Neuronal stem cell (in vitro differentiated cells): ENCODE measurements around the gene TGFBR2. TPM values are rescaled to one million over a fixed set of nuclear protein-coding genes. Genes with fewer than 3 reads are reported as not detected.
A peak's percentile ranks its signal among the peaks of the same experiment; 100 is the strongest.

Experiments
- DNase-seq: peaks from one replicate; pipeline ENCODE4 v3.0.0-alpha.2; 2013; ENCODE audit warnings: low spot score
- H2AFZ ChIP-seq: one replicate; pipeline ENCODE4 v1.6.1; 2013; ENCODE audit warnings: mild to moderate bottlenecking, low read length, inconsistent platforms
- H2AK5ac ChIP-seq: 2 replicates; pipeline ENCODE4 v1.6.1; 2013; ENCODE audit warnings: low read depth, mild to moderate bottlenecking, inconsistent platforms, low read length, moderate library complexity, mixed read lengths
- H2BK120ac ChIP-seq: 2 replicates; pipeline ENCODE4 v1.6.1; 2013; ENCODE audit warnings: low read depth, mild to moderate bottlenecking, inconsistent platforms, low read length, moderate library complexity, mixed read lengths
- H2BK12ac ChIP-seq: one replicate; pipeline ENCODE4 v1.6.1; 2013; ENCODE audit warnings: low read length, inconsistent platforms
- H2BK15ac ChIP-seq: 2 replicates; pipeline ENCODE4 v1.6.1; 2013; ENCODE audit warnings: mild to moderate bottlenecking, low read length, inconsistent platforms, mixed read lengths
- H2BK5ac ChIP-seq: one replicate; pipeline ENCODE4 v1.6.1; 2013; ENCODE audit warnings: inconsistent platforms, mild to moderate bottlenecking, low read length, moderate library complexity
- H3K14ac ChIP-seq: one replicate; pipeline ENCODE4 v1.6.1; 2013; ENCODE audit warnings: low read length, inconsistent platforms
- H3K18ac ChIP-seq: 2 replicates; pipeline ENCODE4 v1.6.1; 2013; ENCODE audit warnings: low read length, inconsistent platforms
- H3K23ac ChIP-seq: 2 replicates; pipeline ENCODE4 v1.6.1; 2013; ENCODE audit warnings: low read depth, mild to moderate bottlenecking, mixed read lengths, low read length, inconsistent platforms; ENCODE audit not compliant: poor library complexity
- H3K27ac ChIP-seq: replicated peaks from 3 replicates; pipeline ENCODE4 v1.5.1; 2013; ENCODE audit warnings: low read length, inconsistent platforms
- H3K27me3 ChIP-seq, 3 experiments: 2 replicates each; pipeline ENCODE4 v1.6.1; 2013; ENCODE audit warnings: low read length in 3 of 3, mild to moderate bottlenecking in 2 of 3, inconsistent platforms in 1 of 3, low read depth in 1 of 3, mixed read lengths in 1 of 3, moderate library complexity in 1 of 3; ENCODE audit not compliant: control insufficient read depth in 3 of 3, insufficient read depth in 3 of 3
- H3K36me3 ChIP-seq, 2 donors: replicated peaks in 1 of 2; 2 replicates each; pipeline ENCODE4 v1.6.1; 2013; ENCODE audit warnings: low read length in 2 of 2; ENCODE audit not compliant: control insufficient read depth in 2 of 2, insufficient read depth in 2 of 2
- H3K4ac ChIP-seq: 2 replicates; pipeline ENCODE4 v1.6.1; 2013; ENCODE audit warnings: inconsistent platforms, mild to moderate bottlenecking, low read length, moderate library complexity
- H3K4me1 ChIP-seq, 2 donors: 1 replicate in 1 of 2; 2 replicates in 1 of 2; pipeline ENCODE4 v1.6.1; 2013; ENCODE audit warnings: low read length in 2 of 2, low read depth in 1 of 2; ENCODE audit not compliant: control insufficient read depth in 2 of 2, insufficient read depth in 1 of 2
- H3K4me2 ChIP-seq: one replicate; pipeline ENCODE4 v1.6.1; 2013; ENCODE audit warnings: mild to moderate bottlenecking, low read length, inconsistent platforms; ENCODE audit not compliant: insufficient read depth, poor library complexity, severe bottlenecking
- H3K4me3 ChIP-seq, 2 donors: 2 replicates each; pipeline ENCODE4 v1.5.1; 2013; ENCODE audit warnings: low read length in 2 of 2, mild to moderate bottlenecking in 2 of 2, inconsistent platforms in 1 of 2, moderate library complexity in 1 of 2
- H3K79me1 ChIP-seq: one replicate; pipeline ENCODE4 v1.6.1; 2013; ENCODE audit warnings: low read depth, mild to moderate bottlenecking, inconsistent platforms, low read length, moderate library complexity
- H3K9ac ChIP-seq: one replicate; pipeline ENCODE4 v1.6.1; 2013; ENCODE audit warnings: mild to moderate bottlenecking, low read depth, low read length, inconsistent platforms; ENCODE audit not compliant: poor library complexity
- H3K9me3 ChIP-seq, 2 donors: replicated peaks in 1 of 2; 2 replicates each; pipeline versions ENCODE3 to v1.6.1; 2013; ENCODE audit warnings: low read length in 2 of 2, mild to moderate bottlenecking in 2 of 2, inconsistent platforms in 1 of 2, low read depth in 1 of 2, mixed read lengths in 1 of 2, moderate library complexity in 1 of 2; ENCODE audit not compliant: control insufficient read depth in 2 of 2, insufficient read depth in 1 of 2
- H4K8ac ChIP-seq: one replicate; pipeline ENCODE4 v1.6.1; 2013; ENCODE audit warnings: low read depth, mild to moderate bottlenecking, inconsistent platforms, low read length, moderate library complexity
- H4K91ac ChIP-seq: one replicate; pipeline ENCODE4 v1.6.1; 2013; ENCODE audit warnings: low read length, low read depth, mild to moderate bottlenecking, inconsistent platforms; ENCODE audit not compliant: poor library complexity
- whole genome bisulfite sequencing, 2 donors: extraction: QIAGEN DNeasy Blood & Tissue Kit; methylation state at CpG; one replicate each; pipeline ENCODE4 v1.1.7; 2013; ENCODE audit warnings: missing lambda C conversion rate in 2 of 2, mixed read lengths in 1 of 2; ENCODE audit not compliant: insufficient read length in 2 of 2, insufficient replicate concordance in 1 of 2; ENCODE audit errors: extremely low coverage in 2 of 2; 5-methylcytosine and 5-hydroxymethylcytosine counted together
- polyA plus RNA-seq, 2 experiments: library from polyadenylated mRNA; stranded (reverse); fragments of 200-250 nt; gene quantifications; one replicate each; pipeline ENCODE4 v1.2.3, GENCODE V29; 2013

TGFBR2 gene
- polyA plus RNA-seq (2013, experiment 1 of 2), result 2.2 TPM
- polyA plus RNA-seq (2013, experiment 2 of 2), result 2.1 TPM

GRCh38 chr3:30606301-30607031 lies at the start of gene TGFBR2:
TSS of gene TGFBR2 (plus strand) at chr3:30606601. CDS start at chr3:30606884, 283 bp downstream.
- Histone ChIP-seq H3K14ac (no peak within 1 kb of the TSS), H2BK5ac (peak within 1 kb of the TSS; percentile 24), H3K27ac (no peak within 1 kb of the TSS), H3K18ac (peak within 1 kb of the TSS; percentile 95), H2BK15ac (peak within 1 kb of the TSS; percentile 98), H3K4me2 (peak within 1 kb of the TSS; percentile 83), H4K91ac (no peak within 1 kb of the TSS), H3K4me3 (peak within 1 kb of the TSS; percentile 85 to 89), H3K27me3 (peaks cover 0 to 6% (median 0%) of the 10 kb centered on the region in 3 experiments), H4K8ac (no peak within 1 kb of the TSS), H2AFZ (peak within 1 kb of the TSS; percentile 96), H3K9me3 (no peaks in the 10 kb centered on the region), H2BK120ac (peak within 1 kb of the TSS; percentile 72), H2BK12ac (no peak within 1 kb of the TSS), H3K36me3 (no peaks in the 10 kb centered on the region), H3K79me1 (peaks cover 8% of the 10 kb centered on the region), H3K23ac (peak within 1 kb of the TSS; percentile 83), H3K4me1 (peaks cover 2 to 3% of the 10 kb centered on the region in 2 donors), H2AK5ac (no peak within 1 kb of the TSS), H3K4ac (no peak within 1 kb of the TSS), H3K9ac (peak within 1 kb of the TSS; percentile 92)
- DNase-seq, result peak; percentile 66
- no CpG with 5 or more reads among the region's 71 CpGs for WGBS, 2 donors

GRCh38 chr3:30557746-30558303 lies 48.6 kb upstream of the TGFBR2 start:
- Histone ChIP-seq H2BK120ac (no peak overlapping the region), H3K79me1 (no peaks in the 10 kb centered on the region), H3K4ac (no peak overlapping the region), H3K18ac (no peak overlapping the region), H3K4me1 (peaks cover 0 to 7% of the 10 kb centered on the region in 2 donors), H3K14ac (no peak overlapping the region), H3K4me2 (no peak overlapping the region), H2AFZ (no peak overlapping the region), H3K9ac (no peak overlapping the region), H3K36me3 (no peaks in the 10 kb centered on the region), H2BK12ac (no peak overlapping the region), H3K23ac (no peak overlapping the region), H3K4me3 (no peak overlapping the region), H4K91ac (no peak overlapping the region), H2BK15ac (no peak overlapping the region), H3K9me3 (no peaks in the 10 kb centered on the region), H3K27me3 (no peaks in the 10 kb centered on the region), H4K8ac (no peak overlapping the region), H2BK5ac (no peak overlapping the region), H3K27ac (no peak overlapping the region), H2AK5ac (no peak overlapping the region)
- no CpG with 5 or more reads among the region's 1 CpG for WGBS, 2 donors
- no peak for DNase-seq

- Histone ChIP-seq H3K14ac (no peak overlapping the region), H2AFZ (no peak overlapping the region), H2AK5ac (no peak overlapping the region), H3K18ac (no peak overlapping the region), H3K23ac (no peak overlapping the region), H3K9ac (no peak overlapping the region), H3K27ac (no peak overlapping the region), H3K4me3 (no peak overlapping the region), H4K8ac (no peak overlapping the region), H3K4me2 (no peak overlapping the region), H3K4ac (no peak overlapping the region), H2BK5ac (no peak overlapping the region), H2BK120ac (no peak overlapping the region), H3K9me3 (no peaks in the 10 kb centered on the region), H3K36me3 (no peaks in the 10 kb centered on the region), H4K91ac (no peak overlapping the region), H3K79me1 (no peaks in the 10 kb centered on the region), H2BK15ac (no peak overlapping the region), H3K4me1 (no peaks in the 10 kb centered on the region), H3K27me3 (no peaks in the 10 kb centered on the region), H2BK12ac (no peak overlapping the region)
- DNase-seq, result no peak
- no CpG with 5 or more reads among the region's 1 CpG for WGBS, 2 donors
Observed at GRCh38 chr3:30563956-30564355, 42.4 kb upstream of the TGFBR2 start.

GRCh38 chr3:30567139-30567753 lies 39.2 kb upstream of the TGFBR2 start:
- no peaks in the 10 kb centered on the region for H3K36me3 ChIP-seq
- no peaks in the 10 kb centered on the region for H3K27me3 ChIP-seq
- H3K79me1 ChIP-seq, result no peaks in the 10 kb centered on the region
- H3K14ac ChIP-seq, result no peak overlapping the region
- no peak overlapping the region for H4K8ac ChIP-seq
- H3K4me1 ChIP-seq, result no peaks in the 10 kb centered on the region
- H3K4me3 ChIP-seq, result no peak overlapping the region
- H2BK5ac ChIP-seq, result no peak overlapping the region
- WGBS, 2 donors, result no CpG with 5 or more reads among the region's 8 CpGs
- no peak overlapping the region for H3K18ac ChIP-seq
- no peak overlapping the region for H3K4ac ChIP-seq
- DNase-seq, result no peak
- H3K27ac ChIP-seq, result no peak overlapping the region
- no peaks in the 10 kb centered on the region for H3K9me3 ChIP-seq
- H2AFZ ChIP-seq, result peak overlapping the region; percentile 15
- no peak overlapping the region for H3K4me2 ChIP-seq
- H2AK5ac ChIP-seq, result no peak overlapping the region
- H3K23ac ChIP-seq, result no peak overlapping the region
- H2BK15ac ChIP-seq, result no peak overlapping the region
- no peak overlapping the region for H2BK12ac ChIP-seq
- H3K9ac ChIP-seq, result no peak overlapping the region
- H4K91ac ChIP-seq, result no peak overlapping the region
- H2BK120ac ChIP-seq, result no peak overlapping the region
